Common myeloid progenitor, CD34-positive (primary cell): ENCODE data around the gene FMO2.

ENCODE experiments used
- CTCF ChIA-PET: fragments of 350-600 bp; sonication (Branson Sonifier 250); formaldehyde crosslinking; loops from one replicate; lab custom pipeline; 2021; ENCODE audit warnings: antibody characterized with exemption; lab: Charles Lee
- POLR2A ChIA-PET: fragments of 350-600 bp; sonication (Branson Sonifier 250); formaldehyde crosslinking; loops from one replicate; lab custom pipeline; 2021; ENCODE audit warnings: antibody characterized with exemption; lab: Charles Lee
- DNase-seq, 3 donors: peaks; one replicate each; pipeline versions ENCODE4 v3.0.0 to v3.0.0-alpha.2; 2013
- H3K27ac ChIP-seq, 2 experiments: 1 replicate in 1 of 2; 2 replicates in 1 of 2; pipeline ENCODE4 v1.7.0; 2013; ENCODE audit warnings: inconsistent platforms in 2 of 2, low read length in 2 of 2, mild to moderate bottlenecking in 2 of 2, low read depth in 1 of 2, moderate library complexity in 1 of 2; ENCODE audit not compliant: severe bottlenecking in 2 of 2, insufficient read depth in 1 of 2, poor library complexity in 1 of 2
- H3K27me3 ChIP-seq, 5 experiments: replicated peaks in 2 of 5; 1 replicate in 3 of 5; 2 replicates in 2 of 5; pipeline versions ENCODE4 v1.6.1 to v1.7.0; 2013; ENCODE audit warnings: low read length in 4 of 5, mild to moderate bottlenecking in 2 of 5, moderate library complexity in 2 of 5, inconsistent platforms in 1 of 5; ENCODE audit not compliant: insufficient read depth in 5 of 5, control insufficient read depth in 4 of 5
- H3K36me3 ChIP-seq, 4 experiments: 1 replicate in 2 of 4; 2 replicates in 2 of 4; pipeline versions ENCODE4 v1.6.1 to v1.7.0; 2013; ENCODE audit warnings: low read length in 3 of 4, control low read depth in 1 of 4, mild to moderate bottlenecking in 1 of 4; ENCODE audit not compliant: control insufficient read depth in 4 of 4, insufficient read depth in 4 of 4
- H3K4me1 ChIP-seq, 4 experiments: 1 replicate in 3 of 4; 2 replicates in 1 of 4; pipeline versions ENCODE4 v1.6.1 to v1.7.1; 2013; ENCODE audit warnings: low read length in 3 of 4, mild to moderate bottlenecking in 3 of 4, control low read depth in 1 of 4, inconsistent platforms in 1 of 4, moderate library complexity in 1 of 4; ENCODE audit not compliant: control insufficient read depth in 4 of 4, insufficient read depth in 4 of 4; ENCODE audit errors: control extremely low read depth in 1 of 4
- H3K4me3 ChIP-seq, 7 experiments: 1 replicate in 4 of 7; 2 replicates in 3 of 7; pipeline versions ENCODE4 v1.5.1 to v1.7.0; 2013; ENCODE audit warnings: mild to moderate bottlenecking in 7 of 7, low read length in 6 of 7, moderate library complexity in 6 of 7, inconsistent platforms in 2 of 7, low read depth in 2 of 7, control low read depth in 1 of 7; ENCODE audit not compliant: insufficient read depth in 4 of 7, control insufficient read depth in 1 of 7; ENCODE audit errors: extremely low read depth in 1 of 7
- H3K9me3 ChIP-seq, 5 experiments: 1 replicate in 4 of 5; 2 replicates in 1 of 5; pipeline versions ENCODE4 v1.6.1 to v1.7.1; 2013; ENCODE audit warnings: low read length in 4 of 5, mild to moderate bottlenecking in 2 of 5, inconsistent platforms in 1 of 5, low read depth in 1 of 5, moderate library complexity in 1 of 5; ENCODE audit not compliant: control insufficient read depth in 4 of 5, insufficient read depth in 2 of 5; ENCODE audit errors: control extremely low read depth in 1 of 5
- WGBS: methylation state at CpG from one replicate; pipeline ENCODE4 v1.1.5; 2013; ENCODE audit not compliant: insufficient coverage; 5-methylcytosine and 5-hydroxymethylcytosine counted together

Gene FMO2

DNA sequence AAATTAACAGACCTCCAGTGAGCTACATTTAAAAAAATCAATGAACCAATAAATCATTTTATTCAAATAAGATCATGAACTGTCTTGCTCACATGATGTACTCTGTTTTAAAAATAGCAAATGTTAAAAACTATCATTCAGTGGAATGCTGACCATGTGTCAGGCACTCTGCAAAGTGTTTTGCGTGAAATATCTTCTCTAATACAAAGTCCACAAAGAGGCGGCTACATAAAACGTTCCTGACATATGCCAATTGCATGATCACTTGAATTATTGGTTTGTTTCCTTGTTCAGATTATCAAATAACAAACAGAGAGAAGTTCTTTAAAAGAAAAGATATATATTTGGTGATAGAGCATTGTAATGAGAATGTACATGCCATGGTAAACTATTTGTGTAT, 10.7 kb downstream of the FMO2 start:
- ChIA-PET POLR2A (no interaction called here), CTCF (interaction anchor here (2.4 kb wide), 1 partner anchor 32 kb away, joined by 5 read pairs; no protein-coding TSS in a partner anchor)
- no peak for DNase-seq
- Histone ChIP-seq H3K4me3 (no peak overlapping the region), H3K27me3 (peaks cover 0 to 1% (median 0%) of the 10 kb centered on the region in 5 experiments), H3K27ac (no peak overlapping the region), H3K4me1 (no peaks in the 10 kb centered on the region), H3K36me3 (no peaks in the 10 kb centered on the region), H3K9me3 (no peaks in the 10 kb centered on the region)
- 97% methylated on average over 3 of the region's 3 CpGs for WGBS

DNA sequence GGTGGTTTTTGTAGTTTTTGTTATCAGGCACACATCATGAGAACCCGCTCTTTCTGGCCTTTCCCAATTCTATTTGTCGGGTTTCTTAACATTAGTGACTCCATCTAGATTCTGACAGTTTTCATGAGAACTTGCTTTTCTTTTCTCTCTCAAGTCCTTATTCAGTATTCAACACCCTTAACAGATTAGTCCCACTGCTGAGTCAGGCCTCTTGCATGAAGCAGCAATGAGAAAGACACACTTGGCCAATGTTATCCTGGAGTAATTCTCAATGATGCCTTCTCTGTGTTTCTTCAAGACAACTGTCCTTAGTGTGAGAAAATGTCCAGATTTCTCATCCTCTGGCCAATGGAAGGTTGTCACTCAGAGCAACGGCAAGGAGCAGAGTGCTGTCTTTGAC, 11.3 kb downstream of the FMO2 start:
- no peaks in the 10 kb centered on the region for H3K36me3 ChIP-seq
- CTCF ChIA-PET: no interaction called here
- DNase-seq: no peak
- no peaks in the 10 kb centered on the region for H3K9me3 ChIP-seq
- 100% methylated on average over 1 of the region's 3 CpGs for WGBS
- H3K4me3 ChIP-seq: no peak overlapping the region
- POLR2A ChIA-PET: no interaction called here
- no peaks in the 10 kb centered on the region for H3K4me1 ChIP-seq
- no peak overlapping the region for H3K27ac ChIP-seq
- peaks cover 0 to 3% (median 0%) of the 10 kb centered on the region in 5 experiments for H3K27me3 ChIP-seq

DNA sequence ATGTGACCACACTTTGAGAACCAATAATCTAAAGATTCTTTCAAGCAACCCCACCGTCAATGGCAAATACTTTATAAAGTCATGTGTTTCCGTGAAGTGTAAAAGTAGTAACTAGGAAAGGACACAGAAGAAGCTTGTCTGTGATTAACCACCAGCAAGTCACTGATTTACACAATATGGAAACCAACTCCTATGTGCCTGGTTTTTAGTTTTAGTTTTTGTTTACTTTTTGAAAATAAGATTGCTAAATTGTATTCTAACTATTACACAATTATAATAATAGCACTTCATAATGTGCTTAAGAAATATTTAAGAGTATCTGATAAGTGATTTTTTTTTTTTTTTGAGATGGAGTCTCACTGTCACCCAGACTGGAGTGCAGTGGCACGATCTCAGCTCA, 13.0 kb downstream of the FMO2 start:
- ChIA-PET POLR2A (no interaction called here), CTCF (interaction anchor here (1.6 kb wide), 1 partner anchor 9 kb away, joined by 3 read pairs; no protein-coding TSS in a partner anchor)
- Histone ChIP-seq H3K36me3 (no peaks in the 10 kb centered on the region), H3K27me3 (peaks cover 0 to 5% (median 1%) of the 10 kb centered on the region in 5 experiments), H3K27ac (no peak overlapping the region), H3K9me3 (no peaks in the 10 kb centered on the region), H3K4me3 (no peak overlapping the region), H3K4me1 (no peaks in the 10 kb centered on the region)
- no CpG with 5 or more reads among the region's 3 CpGs for WGBS
- DNase-seq: no peak

DNA sequence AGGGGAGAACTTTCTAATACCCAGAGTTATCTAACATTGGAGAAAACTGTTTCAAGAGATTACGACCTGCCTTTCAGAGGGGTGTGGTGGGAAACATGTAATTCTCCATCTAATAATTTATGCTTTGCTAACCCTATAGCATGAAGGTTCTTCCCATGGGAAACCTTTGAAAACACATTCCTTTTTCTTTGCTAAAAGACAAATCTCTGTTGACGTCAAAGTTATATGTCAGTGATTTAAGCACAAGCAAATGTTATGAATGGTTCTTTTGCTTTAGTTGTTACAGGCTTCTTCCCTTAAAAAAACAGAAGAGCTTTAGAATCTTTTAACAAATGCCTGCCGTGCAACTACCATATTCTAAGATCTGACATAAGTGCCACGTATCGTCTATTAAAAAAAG, 19.2 kb downstream of the FMO2 start:
- no peak overlapping the region for H3K4me3 ChIP-seq
- no peaks in the 10 kb centered on the region for H3K4me1 ChIP-seq
- ChIA-PET POLR2A (no interaction called here), CTCF (no interaction called here)
- WGBS: 93% methylated on average over 3 of the region's 5 CpGs
- H3K36me3 ChIP-seq: no peaks in the 10 kb centered on the region
- H3K27me3 ChIP-seq: peaks cover 0 to 12% (median 1%) of the 10 kb centered on the region in 5 experiments
- no peak overlapping the region for H3K27ac ChIP-seq
- DNase-seq: no peak
- H3K9me3 ChIP-seq: no peaks in the 10 kb centered on the region

DNA sequence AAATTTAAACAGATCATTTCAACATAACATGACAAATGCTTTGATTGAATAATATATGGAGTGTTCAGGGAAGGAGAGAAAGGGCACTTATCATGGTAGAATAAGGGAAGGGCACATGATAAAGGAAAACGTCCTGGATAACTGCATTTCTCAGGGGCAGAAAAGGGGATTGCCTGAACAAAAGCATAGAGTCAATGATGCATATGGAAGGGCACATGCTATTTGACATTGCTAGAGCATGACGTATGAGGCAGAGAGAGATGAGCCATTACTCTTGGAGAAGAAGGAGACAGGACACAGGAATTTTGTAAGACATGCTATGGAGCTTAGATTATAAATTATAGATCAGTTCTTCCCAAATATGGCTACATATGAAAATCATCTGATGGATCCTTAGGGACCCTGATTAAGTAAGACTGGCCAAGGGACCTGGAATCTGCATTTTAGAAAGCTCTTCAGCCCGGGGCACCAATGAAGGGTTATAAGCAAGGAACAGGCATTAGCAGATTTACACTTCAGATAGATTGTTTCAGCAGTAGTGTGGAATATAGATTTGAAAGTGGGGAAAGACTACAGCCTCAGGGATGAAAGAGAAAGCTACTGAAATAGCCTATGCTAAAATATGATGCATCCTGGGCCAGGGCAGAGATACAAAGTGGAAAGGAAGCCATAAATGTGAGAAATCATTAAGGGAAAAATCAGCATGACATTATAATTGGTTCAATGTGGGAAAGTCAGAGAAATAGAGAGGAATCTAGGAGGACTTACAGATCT, 21.3 kb downstream of the FMO2 start:
- H3K9me3 ChIP-seq: no peaks in the 10 kb centered on the region
- DNase-seq: no peak
- 80% methylated on average over 3 of the region's 3 CpGs for WGBS
- POLR2A ChIA-PET: no interaction called here
- no peak overlapping the region for H3K4me3 ChIP-seq
- H3K4me1 ChIP-seq: no peaks in the 10 kb centered on the region
- peaks cover 0 to 10% (median 0%) of the 10 kb centered on the region in 5 experiments for H3K27me3 ChIP-seq
- CTCF ChIA-PET: interaction anchor here (1.0 kb wide), 1 partner anchor 40 kb away, joined by 3 read pairs; no protein-coding TSS in a partner anchor
- H3K27ac ChIP-seq: no peak overlapping the region
- no peaks in the 10 kb centered on the region for H3K36me3 ChIP-seq

DNA sequence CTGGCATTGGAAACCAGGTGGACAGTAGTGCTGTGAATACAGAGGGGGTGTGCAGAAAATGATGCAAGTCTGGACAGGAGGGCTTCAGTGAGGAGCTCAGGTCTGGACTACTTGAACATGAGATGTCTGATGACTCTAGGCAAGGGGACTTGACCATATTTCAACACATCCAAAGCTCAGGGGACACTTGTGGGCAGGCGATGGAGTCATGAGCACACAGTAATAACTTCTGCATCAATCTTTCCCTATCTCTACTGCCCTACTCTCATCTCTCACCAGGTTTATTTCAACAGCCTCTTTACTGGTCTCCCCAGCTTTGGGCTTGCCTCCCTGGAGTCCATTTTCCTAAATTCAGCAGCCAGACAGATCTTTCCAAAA, 21.9 kb downstream of the FMO2 start:
- no peaks in the 10 kb centered on the region for H3K9me3 ChIP-seq
- CTCF ChIA-PET: no interaction called here
- POLR2A ChIA-PET: no interaction called here
- 100% methylated on average over 1 of the region's 1 CpG for WGBS
- no peak overlapping the region for H3K4me3 ChIP-seq
- no peak overlapping the region for H3K27ac ChIP-seq
- H3K4me1 ChIP-seq: no peaks in the 10 kb centered on the region
- H3K36me3 ChIP-seq: no peaks in the 10 kb centered on the region
- no peak for DNase-seq
- H3K27me3 ChIP-seq: peaks cover 0 to 10% (median 0%) of the 10 kb centered on the region in 5 experiments

DNA sequence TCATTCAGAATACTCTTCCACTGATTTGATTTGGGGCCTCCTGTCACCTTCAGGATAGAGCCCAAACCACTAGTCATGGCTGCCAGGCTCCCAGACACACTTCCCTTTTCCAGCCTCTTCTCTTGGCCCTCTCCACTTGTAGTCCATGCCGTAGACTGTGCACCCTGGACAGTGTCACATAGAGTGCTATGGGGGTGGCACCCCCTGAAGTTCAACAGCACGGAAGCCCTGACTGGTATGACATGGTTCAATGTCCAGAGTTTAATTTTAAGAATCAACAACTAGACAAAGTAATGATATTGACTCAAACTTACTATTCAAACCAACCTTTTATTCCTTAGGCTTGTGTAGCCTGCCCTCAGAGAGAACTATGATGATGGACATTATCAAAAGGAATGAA, 22.3 kb downstream of the FMO2 start:
- 100% methylated on average over 1 of the region's 2 CpGs for WGBS
- CTCF ChIA-PET: no interaction called here
- H3K36me3 ChIP-seq: no peaks in the 10 kb centered on the region
- DNase-seq: no peak
- no peaks in the 10 kb centered on the region for H3K4me1 ChIP-seq
- peaks cover 0 to 10% (median 0%) of the 10 kb centered on the region in 5 experiments for H3K27me3 ChIP-seq
- H3K27ac ChIP-seq: no peak overlapping the region
- POLR2A ChIA-PET: no interaction called here
- no peaks in the 10 kb centered on the region for H3K9me3 ChIP-seq
- no peak overlapping the region for H3K4me3 ChIP-seq
